Lung (tissue), 12 donors: ENCODE measurements around the gene NKD2. TPM values are rescaled to one million over a fixed set of nuclear protein-coding genes. Genes with fewer than 3 reads are reported as not detected.

ENCODE experiments used
- ATAC-seq: fragments of 200-7000 bp; cut with Tn5 transposase; one replicate; pipeline ENCODE4 v1.9.1; 2020; ENCODE audit warnings: moderate number of reproducible peaks; ENCODE audit not compliant: insufficient read depth, low FRiP score
- DNase-seq, 3 donors: peaks; one replicate each; pipeline ENCODE4 v3.0.0-alpha.2; 2013 to 2017
- H3K27ac ChIP-seq, 2 donors: one replicate each; pipeline ENCODE4 v1.5.1; 2013; ENCODE audit warnings: mild to moderate bottlenecking in 2 of 2, moderate library complexity in 2 of 2, control low read depth in 1 of 2, inconsistent platforms in 1 of 2, low read depth in 1 of 2, low read length in 1 of 2
- H3K27me3 ChIP-seq, 3 donors: one replicate each; pipeline ENCODE4 v1.5.1; 2013; ENCODE audit warnings: low read length in 2 of 3; ENCODE audit not compliant: control insufficient read depth in 3 of 3, insufficient read depth in 3 of 3
- H3K36me3 ChIP-seq, 4 donors: one replicate each; pipeline ENCODE4 v1.5.1; 2013; ENCODE audit warnings: low read length in 4 of 4, mild to moderate bottlenecking in 1 of 4, moderate library complexity in 1 of 4; ENCODE audit not compliant: control insufficient read depth in 4 of 4, insufficient read depth in 4 of 4
- H3K4me1 ChIP-seq, 5 donors: one replicate each; pipeline ENCODE4 v1.5.1; 2013; ENCODE audit warnings: low read length in 5 of 5, mild to moderate bottlenecking in 2 of 5, moderate library complexity in 1 of 5; ENCODE audit not compliant: control insufficient read depth in 5 of 5, insufficient read depth in 5 of 5
- H3K4me3 ChIP-seq: one replicate; pipeline ENCODE4 v1.5.1; 2013; ENCODE audit warnings: mild to moderate bottlenecking, control low read depth, moderate library complexity
- H3K9ac ChIP-seq, 2 donors: one replicate each; pipeline ENCODE4 v1.5.1; 2013; ENCODE audit warnings: low read length in 2 of 2, control low read depth in 1 of 2; ENCODE audit not compliant: insufficient read depth in 1 of 2
- H3K9me3 ChIP-seq, 4 donors: one replicate each; pipeline ENCODE4 v1.5.1; 2013; ENCODE audit warnings: low read length in 3 of 4, mild to moderate bottlenecking in 1 of 4, moderate library complexity in 1 of 4; ENCODE audit not compliant: control insufficient read depth in 4 of 4, insufficient read depth in 3 of 4
- CTCF ChIP-seq: IDR thresholded peaks from 2 replicates; pipeline ENCODE4 v1.5.1; 2012; ENCODE audit warnings: mild to moderate bottlenecking; ENCODE audit errors: control extremely low read depth, extremely low read depth
- WGBS, 2 donors: extraction: QIAGEN DNeasy Blood & Tissue Kit; methylation state at CpG; one replicate each; pipeline ENCODE4 v1.1.7; 2013; 5-methylcytosine and 5-hydroxymethylcytosine counted together
- polyA plus RNA-seq, 2 donors: library from polyadenylated mRNA; stranded (reverse); fragments of 200-250 nt; gene quantifications; one replicate each; pipeline ENCODE4 v1.2.1, GENCODE V29; 2013
- total RNA-seq, 2 donors: library from RNA; depleted of rRNA in 1 of 2; stranded (reverse); fragments of >200 nt in 1 of 2; gene quantifications; one replicate each; pipeline ENCODE4 v1.2.1, GENCODE V29; 2014 to 2021
- donor health status: control.
- donor health status: control.
- donor health status: Bipolar disorder and iron deficiency.
- donor health status: healthy.
- donor health status: DM: yes; HTN: yes; CAD: no.

The NKD2 gene
- total and polyA plus RNA-seq, 4 donors = 9.9 to 88.0 (median 48.4) TPM

DNA sequence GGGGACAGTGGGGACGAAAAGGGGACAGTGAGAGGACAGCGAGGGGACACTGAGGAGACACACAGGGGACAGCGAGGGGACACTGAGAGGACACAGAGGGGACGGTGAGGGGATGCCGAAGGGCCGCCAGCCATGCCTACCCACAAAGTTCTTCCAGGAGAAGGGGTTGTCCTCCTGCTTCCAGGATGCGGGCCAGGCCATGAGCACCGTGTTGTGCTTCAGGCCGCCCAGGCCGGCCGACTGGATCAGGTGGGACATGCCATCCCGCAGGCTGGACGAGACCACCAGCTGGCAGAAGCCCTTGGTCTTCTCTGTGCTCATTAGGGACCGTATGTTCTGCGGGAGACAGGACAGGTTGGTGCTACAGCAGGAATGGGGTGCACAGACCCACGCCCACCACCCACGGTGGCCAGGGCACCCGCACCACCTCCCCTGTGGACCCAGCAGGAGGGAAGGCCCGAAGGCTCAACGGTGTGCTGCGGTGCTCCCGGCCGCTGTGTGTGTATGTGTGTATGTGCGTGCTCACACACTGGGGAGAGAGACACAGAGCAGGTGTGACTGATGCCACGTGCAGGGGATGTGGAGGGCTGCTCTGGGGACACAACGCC is 56.6 kb downstream of the NKD2 start:
- peaks cover 0 to 2% (median 0%) of the 10 kb centered on the region in 4 donors for H3K9me3 ChIP-seq
- H3K9ac ChIP-seq = no peak overlapping the region
- H3K27me3 ChIP-seq = no peaks in the 10 kb centered on the region
- no peak overlapping the region for H3K4me3 ChIP-seq
- WGBS, 2 donors = 92% methylated on average over 26 of the region's 26 CpGs
- H3K36me3 ChIP-seq = peaks cover 0 to 71% (median 10%) of the 10 kb centered on the region in 4 donors
- ATAC-seq (no peak), DNase-seq (no peak)
- no peaks in the 10 kb centered on the region for H3K4me1 ChIP-seq
- TF ChIP-seq CTCF = no peak
- H3K27ac ChIP-seq = no peak overlapping the region

DNA sequence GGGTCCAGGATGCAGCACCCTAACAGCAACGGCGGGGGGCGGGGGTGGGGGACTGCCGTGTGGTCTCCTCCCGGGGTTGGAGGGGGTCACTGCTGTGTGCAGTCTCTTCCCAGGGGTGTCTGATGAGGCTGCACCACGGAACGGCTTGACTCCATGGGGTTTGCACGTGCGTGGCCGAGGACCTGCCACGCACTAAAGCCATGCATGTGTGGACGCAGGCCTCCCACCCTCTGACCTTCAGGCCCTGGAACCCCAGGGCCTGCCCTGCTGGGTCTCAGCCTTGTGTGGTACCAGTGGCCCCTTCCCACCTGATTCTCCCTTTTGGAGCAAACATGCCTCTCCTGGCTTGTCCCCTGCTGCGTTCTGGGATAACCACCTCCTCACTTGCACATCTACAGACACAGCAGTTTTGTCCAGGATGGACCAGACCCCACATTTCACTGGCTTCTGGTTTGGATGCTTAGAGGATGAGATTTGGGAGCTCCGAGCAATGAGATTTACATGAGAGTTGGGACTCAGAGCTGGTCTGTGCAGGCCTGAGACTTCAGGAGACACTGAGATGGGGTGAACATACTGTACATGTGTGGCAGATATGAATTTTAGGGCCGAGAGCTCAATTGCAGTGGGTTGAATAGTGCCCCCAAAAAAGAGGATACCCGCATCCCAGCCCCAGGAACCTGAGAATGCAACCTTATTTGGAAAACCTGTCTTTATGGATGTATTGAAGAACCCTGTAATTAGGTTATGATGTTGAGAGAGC is 57.5 kb downstream of the NKD2 start:
- Histone ChIP-seq H3K27me3 (no peaks in the 10 kb centered on the region), H3K27ac (no peak overlapping the region), H3K36me3 (peaks cover 0 to 65% (median 10%) of the 10 kb centered on the region in 4 donors), H3K9ac (no peak overlapping the region), H3K4me1 (no peaks in the 10 kb centered on the region), H3K9me3 (peaks cover 0 to 2% (median 0%) of the 10 kb centered on the region in 4 donors), H3K4me3 (no peak overlapping the region)
- no peak for TF ChIP-seq CTCF
- no peak for ATAC-seq
- no peak for DNase-seq
- 95 to 99% methylated on average over 16 of the region's 16 CpGs for WGBS, 2 donors

- H3K36me3 ChIP-seq = peaks cover 0 to 65% (median 10%) of the 10 kb centered on the region in 4 donors
- no peaks in the 10 kb centered on the region for H3K4me1 ChIP-seq
- ATAC-seq (no peak), DNase-seq (no peak)
- H3K4me3 ChIP-seq = no peak overlapping the region
- no peak overlapping the region for H3K9ac ChIP-seq
- peaks cover 0 to 2% (median 0%) of the 10 kb centered on the region in 4 donors for H3K9me3 ChIP-seq
- no peak overlapping the region for H3K27ac ChIP-seq
- H3K27me3 ChIP-seq = no peaks in the 10 kb centered on the region
- no peak for TF ChIP-seq CTCF
- 90 to 94% methylated on average over 10 to 12 of the region's 12 CpGs for WGBS, 2 donors
Observed at GRCh38 chr5:1066676-1067075, 58.1 kb downstream of the NKD2 start.
